ENCODE data around the gene ATP8B4.

Gene ATP8B4

GRCh38 chr15:50030456-50030855 lies 88.6 kb downstream of the ATP8B4 start:
- no peak for TF ChIP-seq RAD21 (IDR thresholded peaks at IDR 0.05; ENCODE audit: low read depth)
- no peak for TF ChIP-seq TCF12 (IDR thresholded peaks at IDR 0.05; ENCODE audit: low read depth)
- TF ChIP-seq TEAD4 (IDR thresholded peaks at IDR 0.05) = no peak
- no peak for TF ChIP-seq ZBTB7A (IDR thresholded peaks at IDR 0.05; ENCODE audit: low read depth)
- TF ChIP-seq CEBPB (IDR thresholded peaks at IDR 0.05) = no peak
- TF ChIP-seq FOXM1 (IDR thresholded peaks at IDR 0.05; ENCODE audit: borderline replicate concordance, low read depth) = no peak
- TF ChIP-seq TAF1 (IDR thresholded peaks at IDR 0.05; ENCODE audit: low read depth) = no peak
- no peak for TF ChIP-seq NFIC (IDR thresholded peaks at IDR 0.05)
- no peak for TF ChIP-seq EP300 (IDR thresholded peaks at IDR 0.05; ENCODE audit: borderline replicate concordance)
- no peak for TF ChIP-seq USF1 (IDR thresholded peaks at IDR 0.05)

DNA sequence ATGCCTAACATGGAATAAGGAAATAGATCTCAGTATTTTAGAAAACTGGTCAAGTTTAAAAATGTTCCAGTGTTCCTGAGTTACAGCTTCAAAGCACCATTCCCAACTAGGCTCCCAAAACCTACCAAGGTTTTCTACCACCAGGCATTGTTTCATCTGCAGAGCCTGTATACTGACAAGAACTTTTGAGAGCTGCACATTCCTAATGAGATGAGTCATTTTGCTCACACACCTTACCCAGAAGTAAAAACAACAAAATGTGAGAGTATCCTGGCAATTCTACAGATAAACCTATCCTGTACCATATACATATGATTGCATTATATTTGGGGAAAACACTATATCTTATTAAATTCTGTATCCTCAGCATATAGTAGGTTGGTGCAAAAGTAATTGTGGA lies 90.7 kb downstream of the ATP8B4 start:
- TF ChIP-seq ZBTB7A (IDR thresholded peaks at IDR 0.05; ENCODE audit: low read depth) = no peak

DNA sequence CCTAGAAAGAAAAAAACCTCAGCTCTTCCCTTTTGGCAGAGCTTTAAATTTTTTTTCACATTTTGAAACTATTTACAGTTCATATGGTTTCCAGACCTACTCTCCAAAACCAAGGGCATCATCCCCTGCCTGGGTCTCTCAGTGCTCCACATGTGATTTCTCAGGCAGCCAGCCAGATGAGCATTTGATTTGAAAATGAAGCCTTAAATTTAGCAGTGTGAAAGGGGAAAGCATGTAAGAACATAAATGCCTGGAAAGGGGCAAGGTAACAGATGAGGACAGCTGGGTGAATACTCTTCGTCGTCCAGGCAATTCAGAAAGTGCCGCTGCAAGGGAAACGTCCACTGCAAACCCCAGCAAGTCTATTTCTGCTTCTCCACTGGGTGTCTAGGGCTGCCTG lies 94.8 kb downstream of the ATP8B4 start:
- TF ChIP-seq RAD21 (IDR thresholded peaks at IDR 0.05; ENCODE audit: low read depth) (no peak), ZBTB7A (IDR thresholded peaks at IDR 0.05; ENCODE audit: low read depth) (no peak), REST (IDR thresholded peaks at IDR 0.05; ENCODE audit: low read depth) (no peak), MAX (IDR thresholded peaks at IDR 0.05) (no peak), CREB1 (IDR thresholded peaks at IDR 0.05; ENCODE audit: low read depth) (no peak), TEAD4 (IDR thresholded peaks at IDR 0.05) (no peak), FOXM1 (IDR thresholded peaks at IDR 0.05; ENCODE audit: borderline replicate concordance, low read depth) (no peak), YY1 (IDR thresholded peaks at IDR 0.05; ENCODE audit: low read depth) (no peak), TAF1 (IDR thresholded peaks at IDR 0.05; ENCODE audit: low read depth) (no peak), TCF12 (IDR thresholded peaks at IDR 0.05; ENCODE audit: low read depth) (no peak), EP300 (IDR thresholded peaks at IDR 0.05; ENCODE audit: borderline replicate concordance) (no peak), CEBPB (IDR thresholded peaks at IDR 0.05) (no peak), EGR1 (IDR thresholded peaks at IDR 0.05) (no peak), NFIC (IDR thresholded peaks at IDR 0.05) (no peak), USF1 (IDR thresholded peaks at IDR 0.05) (no peak)

GRCh38 chr15:50018491-50018890 lies 100.5 kb downstream of the ATP8B4 start:
- TF ChIP-seq MAX (IDR thresholded peaks at IDR 0.05) (no peak), NFIC (IDR thresholded peaks at IDR 0.05) (no peak), CEBPB (IDR thresholded peaks at IDR 0.05) (no peak), YY1 (IDR thresholded peaks at IDR 0.05; ENCODE audit: low read depth) (no peak), EP300 (IDR thresholded peaks at IDR 0.05; ENCODE audit: borderline replicate concordance) (no peak), RAD21 (IDR thresholded peaks at IDR 0.05; ENCODE audit: low read depth) (no peak)

- TF ChIP-seq TCF12 (IDR thresholded peaks at IDR 0.05; ENCODE audit: low read depth) (no peak), ZBTB7A (IDR thresholded peaks at IDR 0.05; ENCODE audit: low read depth) (no peak), EGR1 (IDR thresholded peaks at IDR 0.05) (no peak), FOXM1 (IDR thresholded peaks at IDR 0.05; ENCODE audit: borderline replicate concordance, low read depth) (no peak), CEBPB (IDR thresholded peaks at IDR 0.05) (no peak), REST (IDR thresholded peaks at IDR 0.05; ENCODE audit: low read depth) (no peak), CREB1 (IDR thresholded peaks at IDR 0.05; ENCODE audit: low read depth) (no peak), MAX (IDR thresholded peaks at IDR 0.05) (no peak), RAD21 (IDR thresholded peaks at IDR 0.05; ENCODE audit: low read depth) (no peak), YY1 (IDR thresholded peaks at IDR 0.05; ENCODE audit: low read depth) (no peak), TEAD4 (IDR thresholded peaks at IDR 0.05) (no peak), EP300 (IDR thresholded peaks at IDR 0.05; ENCODE audit: borderline replicate concordance) (no peak), USF1 (IDR thresholded peaks at IDR 0.05) (no peak), NFIC (IDR thresholded peaks at IDR 0.05) (no peak), TAF1 (IDR thresholded peaks at IDR 0.05; ENCODE audit: low read depth) (no peak)
Observed at GRCh38 chr15:50017522-50017921, 101.5 kb downstream of the ATP8B4 start.

DNA sequence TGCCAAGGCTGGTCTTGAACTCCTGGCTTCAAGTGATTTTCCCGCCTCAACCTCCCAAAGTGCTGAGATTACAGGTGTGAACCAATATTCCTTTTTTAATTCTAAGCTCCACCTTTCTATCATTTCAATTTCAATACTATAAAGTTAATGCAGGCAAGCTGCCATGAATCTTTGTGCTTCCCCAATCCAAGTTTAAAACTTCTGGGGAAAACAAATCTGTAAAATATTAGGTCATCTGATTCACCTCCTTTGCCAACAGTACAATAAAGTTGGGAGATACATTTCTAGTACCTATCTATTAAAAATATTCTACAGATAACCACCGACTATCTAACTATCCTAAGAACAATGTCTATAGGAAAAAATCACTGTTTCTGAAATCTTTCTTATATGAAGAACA lies 102.1 kb downstream of the ATP8B4 start:
- TF ChIP-seq TCF12 (IDR thresholded peaks at IDR 0.05; ENCODE audit: low read depth) (no peak), EP300 (IDR thresholded peaks at IDR 0.05; ENCODE audit: borderline replicate concordance) (no peak), TEAD4 (IDR thresholded peaks at IDR 0.05) (no peak), NFIC (IDR thresholded peaks at IDR 0.05) (no peak), YY1 (IDR thresholded peaks at IDR 0.05; ENCODE audit: low read depth) (no peak), FOXM1 (IDR thresholded peaks at IDR 0.05; ENCODE audit: borderline replicate concordance, low read depth) (no peak), MAX (IDR thresholded peaks at IDR 0.05) (no peak), CEBPB (IDR thresholded peaks at IDR 0.05) (no peak), RAD21 (IDR thresholded peaks at IDR 0.05; ENCODE audit: low read depth) (no peak), USF1 (IDR thresholded peaks at IDR 0.05) (no peak), REST (IDR thresholded peaks at IDR 0.05; ENCODE audit: low read depth) (no peak), EGR1 (IDR thresholded peaks at IDR 0.05) (no peak), CREB1 (IDR thresholded peaks at IDR 0.05; ENCODE audit: low read depth) (no peak), TAF1 (IDR thresholded peaks at IDR 0.05; ENCODE audit: low read depth) (no peak), ZBTB7A (IDR thresholded peaks at IDR 0.05; ENCODE audit: low read depth) (no peak)

All from Ishikawa (cell line).